Kidney (tissue), 14 donors: ENCODE data around the gene PTK6. TPM values are rescaled to one million over a fixed set of nuclear protein-coding genes. Genes with fewer than 3 reads are reported as not detected.

Experiments used
- DNase-seq, 5 donors: peaks; one replicate each; pipeline ENCODE4 v3.0.0-alpha.2; 2013 to 2020
- FAIRE-seq: peaks from 2 replicates; lab custom pipeline; 2012; peaks lifted over from hg19 to GRCh38; lab: Jason Lieb, UNC
- H3K27ac ChIP-seq, 2 donors: one replicate each; pipeline ENCODE4 v1.7.0; 2013; ENCODE audit warnings: low read depth in 2 of 2, low read length in 2 of 2, inconsistent platforms in 1 of 2
- H3K27me3 ChIP-seq: one replicate; pipeline ENCODE4 v1.7.1; 2013; ENCODE audit warnings: low read length, inconsistent platforms; ENCODE audit not compliant: control insufficient read depth, insufficient read depth
- H3K36me3 ChIP-seq, 3 donors: one replicate each; pipeline versions ENCODE4 v1.7.0 to v1.7.1; 2013; ENCODE audit warnings: low read length in 3 of 3, control low read depth in 1 of 3, inconsistent platforms in 1 of 3; ENCODE audit not compliant: insufficient read depth in 3 of 3, control insufficient read depth in 2 of 3
- H3K4me1 ChIP-seq, 3 donors: one replicate each; pipeline versions ENCODE4 v1.7.0 to v1.7.1; 2013; ENCODE audit warnings: low read length in 3 of 3, inconsistent platforms in 1 of 3, low read depth in 1 of 3; ENCODE audit not compliant: control insufficient read depth in 2 of 3, insufficient read depth in 2 of 3
- H3K4me3 ChIP-seq, 3 donors: one replicate each; pipeline versions ENCODE4 v1.7.0 to v1.8.1; 2013; ENCODE audit warnings: low read length in 3 of 3, control low read depth in 1 of 3, inconsistent platforms in 1 of 3
- H3K9ac ChIP-seq, 3 donors: one replicate each; pipeline versions ENCODE4 v1.7.0 to v1.7.1; 2013; ENCODE audit warnings: low read length in 3 of 3, control low read depth in 1 of 3, inconsistent platforms in 1 of 3
- H3K9me3 ChIP-seq, 3 donors: one replicate each; pipeline versions ENCODE4 v1.7.0 to v1.7.1; 2013; ENCODE audit warnings: low read length in 3 of 3, control low read depth in 1 of 3, inconsistent platforms in 1 of 3; ENCODE audit not compliant: control insufficient read depth in 2 of 3, insufficient read depth in 1 of 3
- CTCF ChIP-seq: IDR thresholded peaks from 3 replicates; pipeline ENCODE4 v1.5.1; 2012; ENCODE audit warnings: mild to moderate bottlenecking, moderate library complexity, borderline replicate concordance; ENCODE audit not compliant: insufficient read depth; ENCODE audit errors: extremely low read depth
- intact Hi-C: fragments of 100-400 bp; cut with DNase I; formaldehyde crosslinking; loops from one replicate; pipeline ENCODE4 v1.11.1; 2022
- polyA plus RNA-seq: library from polyadenylated mRNA; stranded (reverse); fragments of 350-450 nt; fragmentation: Illumina TruSeq; extraction: RNeasy Lipid Tissue Mini Kit (QIAGEN cat#74804); gene quantifications from one replicate; pipeline ENCODE4 v1.2.3, GENCODE V29; 2014; ENCODE audit warnings: low read depth, low replicate concordance; ENCODE audit not compliant: insufficient read depth
- total RNA-seq: library from RNA; stranded (reverse); fragmentation: NEBNext Ultra II Directional; extraction: Animal tissue kit (Norgen Biotek cat#: 25700); gene quantifications from one replicate; pipeline ENCODE4 v1.2.1, GENCODE V29; 2021
- donor health status: control.
- donor health status: control.
- donor health status: control.
- donor health status: control.
- donor health status: control.
- donor health status: DM: yes; HTN: yes; CAD: no.
- donor health status: Normal renal cell carcinoma (clear cell type).

The PTK6 gene
- total and polyA plus RNA-seq, 2 donors from 2014 or later: 0.26 to 1.1 TPM

- Histone ChIP-seq H3K9ac (no peak overlapping the region), H3K27me3 (peaks cover 2% of the 10 kb centered on the region), H3K4me1 (no peaks in the 10 kb centered on the region), H3K27ac (no peak overlapping the region), H3K9me3 (no peaks in the 10 kb centered on the region), H3K4me3 (no peak overlapping the region), H3K36me3 (no peaks in the 10 kb centered on the region)
- TF ChIP-seq CTCF: no peak
- intact Hi-C loops: no loop called here
- DNase-seq (peak in 1 of 5 donors; percentile 61), FAIRE-seq (no peak)
Measured at GRCh38 chr20:63493563-63494020, 43.6 kb downstream of the PTK6 start.

- FAIRE-seq (no peak), DNase-seq (peak in 1 of 5 donors; percentile 56)
- no peak for TF ChIP-seq CTCF
- Histone ChIP-seq H3K36me3 (no peaks in the 10 kb centered on the region), H3K4me1 (no peaks in the 10 kb centered on the region), H3K27ac (no peak overlapping the region), H3K9ac (no peak overlapping the region), H3K4me3 (no peak overlapping the region), H3K9me3 (no peaks in the 10 kb centered on the region), H3K27me3 (peaks cover 2% of the 10 kb centered on the region)
- intact Hi-C loops: no loop called here
Measured at GRCh38 chr20:63492982-63493381, 44.2 kb downstream of the PTK6 start.

DNA sequence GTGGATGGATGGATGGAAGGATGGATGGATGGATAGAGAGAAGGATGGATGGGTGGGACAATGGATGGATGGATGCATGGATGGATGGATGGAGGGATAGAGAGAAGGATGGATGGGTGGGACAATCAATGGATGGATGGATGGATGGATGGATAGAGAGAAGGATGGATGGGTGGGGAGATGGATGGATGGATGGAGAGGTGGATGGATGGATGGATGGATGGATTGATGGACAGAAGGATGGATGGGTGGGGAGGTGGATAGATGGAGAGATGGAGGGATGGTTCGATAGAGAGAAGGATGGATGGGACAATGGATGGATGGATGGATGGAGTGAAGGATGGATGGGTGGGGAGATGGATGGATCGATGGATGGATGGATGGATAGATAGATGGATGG is 44.7 kb downstream of the PTK6 start:
- Histone ChIP-seq H3K4me3 (no peak overlapping the region), H3K4me1 (no peaks in the 10 kb centered on the region), H3K9ac (no peak overlapping the region), H3K36me3 (no peaks in the 10 kb centered on the region), H3K27ac (no peak overlapping the region), H3K27me3 (peaks cover 2% of the 10 kb centered on the region), H3K9me3 (no peaks in the 10 kb centered on the region)
- no peak for DNase-seq
- no peak for TF ChIP-seq CTCF
- no peak for FAIRE-seq
- intact Hi-C loops: no loop called here

DNA sequence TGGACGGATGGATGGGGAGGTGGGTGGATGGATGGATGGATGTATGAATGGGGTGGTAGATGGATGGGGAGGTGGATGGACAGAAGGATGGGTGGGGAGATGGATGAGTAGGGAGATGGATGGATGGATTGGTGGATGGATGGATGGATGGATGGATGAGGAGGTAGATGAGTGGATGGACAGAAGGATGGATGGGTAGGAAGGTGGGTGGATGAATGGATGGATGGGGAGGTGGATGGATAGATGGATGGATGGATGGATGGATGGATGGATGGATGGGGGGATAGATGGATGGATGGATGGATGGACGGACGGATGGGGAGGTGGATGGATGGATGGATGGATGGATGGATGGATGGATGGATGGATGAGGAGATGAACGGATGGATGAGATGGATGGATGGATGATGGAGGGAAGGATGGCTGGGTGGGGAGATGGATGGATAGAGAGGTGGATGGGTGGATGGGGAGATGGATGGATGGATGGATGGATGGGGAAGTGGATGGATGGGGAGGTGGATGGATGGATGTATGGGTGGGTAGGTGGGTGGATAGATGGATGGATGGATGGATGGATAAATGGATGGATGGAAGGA is 45.4 kb downstream of the PTK6 start:
- no peak overlapping the region for H3K9ac ChIP-seq
- H3K9me3 ChIP-seq: no peaks in the 10 kb centered on the region
- intact Hi-C loops: no loop called here
- no peak for FAIRE-seq
- H3K36me3 ChIP-seq: no peaks in the 10 kb centered on the region
- H3K27me3 ChIP-seq: peaks cover 2% of the 10 kb centered on the region
- H3K4me1 ChIP-seq: no peaks in the 10 kb centered on the region
- H3K4me3 ChIP-seq: no peak overlapping the region
- no peak overlapping the region for H3K27ac ChIP-seq
- no peak for TF ChIP-seq CTCF
- DNase-seq: peak in 1 of 5 donors; percentile 7
